Stimulated activated CD4-positive, alpha-beta T cell treated with anti-CD3 and anti-CD28 coated beads, Interleukin-2, amount 100 ng/mL, for 24 hours (primary cell): ENCODE data around the gene FAM83C.
"Not testable (repeated sequence)": the region's sequence is repeated elsewhere in the genome, so short reads cannot be mapped to it uniquely, and the experiment has no call there.

Experiments used
- DNase-seq, 2 donors: peaks; one replicate each; pipeline ENCODE4 v3.0.0-alpha.2; 2020

FAM83C gene

GRCh38 chr20:35262731-35263531, 29.3 kb downstream of the FAM83C start:
- DNase-seq = not testable (repeated sequence)

GRCh38 chr20:35262321-35262720, 29.9 kb downstream of the FAM83C start:
- not testable (repeated sequence) for DNase-seq

- no peak for DNase-seq
Observed at GRCh38 chr20:35260426-35260825, 31.8 kb downstream of the FAM83C start.

DNA sequence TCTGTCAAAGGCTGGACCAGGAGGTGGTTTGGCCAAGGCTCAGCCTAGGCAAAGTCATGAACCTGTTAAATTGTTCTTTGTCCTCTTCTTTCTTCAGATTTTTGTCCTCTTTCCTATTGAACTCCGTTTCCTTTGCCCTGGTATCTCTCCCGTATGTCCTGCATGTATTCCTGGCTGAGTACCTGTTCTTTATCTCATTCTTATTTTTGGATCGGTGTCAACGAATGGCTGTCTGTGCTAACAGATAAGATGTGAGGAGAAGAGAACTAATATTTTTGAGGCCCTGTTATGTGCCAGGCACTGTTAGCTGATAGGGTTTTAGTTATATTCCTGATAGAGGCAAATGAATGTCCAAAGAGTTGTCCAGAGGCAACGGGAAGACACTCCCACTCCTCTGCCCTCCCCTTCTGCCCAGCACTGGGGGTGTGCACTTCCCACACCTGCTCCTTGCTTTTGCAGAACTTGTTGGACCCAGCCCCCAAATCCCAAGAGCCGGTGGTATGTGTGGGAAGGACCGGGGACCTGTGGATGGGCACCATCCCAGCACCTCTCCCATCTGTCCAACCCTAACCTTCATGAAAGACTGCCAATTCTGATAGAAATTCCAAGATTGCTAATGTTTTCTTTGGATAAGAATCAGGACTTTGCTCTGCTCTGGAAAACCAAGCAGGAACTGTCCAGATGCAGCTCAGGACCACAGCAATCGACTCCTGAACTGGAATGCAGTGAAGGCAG, 34.9 kb downstream of the FAM83C start:
- no peak for DNase-seq

DNA sequence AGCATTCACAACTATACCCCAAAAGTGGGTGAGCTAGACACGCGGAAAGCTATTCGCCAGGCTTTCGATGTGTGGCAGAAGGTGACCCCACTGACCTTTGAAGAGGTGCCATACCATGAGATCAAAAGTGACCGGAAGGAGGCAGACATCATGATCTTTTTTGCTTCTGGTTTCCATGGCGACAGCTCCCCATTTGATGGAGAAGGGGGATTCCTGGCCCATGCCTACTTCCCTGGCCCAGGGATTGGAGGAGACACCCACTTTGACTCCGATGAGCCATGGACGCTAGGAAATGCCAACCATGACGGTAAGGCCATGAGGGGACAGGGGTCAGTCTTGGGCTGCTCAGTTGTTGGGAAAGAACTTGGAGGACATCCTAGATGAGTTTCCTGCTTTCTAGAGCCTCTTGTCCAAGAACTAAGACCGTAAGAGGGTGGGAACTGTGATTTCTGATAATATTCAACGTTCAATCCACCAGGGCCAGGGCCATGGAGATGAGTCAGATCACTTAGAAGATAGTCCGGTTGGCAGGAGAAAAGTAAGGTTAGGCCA, 37.7 kb downstream of the FAM83C start:
- no peak for DNase-seq

GRCh38 chr20:35253010-35253409, 39.2 kb downstream of the FAM83C start:
- no peak for DNase-seq

GRCh38 chr20:35252598-35252997, 39.6 kb downstream of the FAM83C start:
- DNase-seq = not testable (repeated sequence)

GRCh38 chr20:35252037-35252461, 40.2 kb downstream of the FAM83C start:
- no peak for DNase-seq

- no peak for DNase-seq
Observed at GRCh38 chr20:35251613-35251940, 40.6 kb downstream of the FAM83C start.

DNA sequence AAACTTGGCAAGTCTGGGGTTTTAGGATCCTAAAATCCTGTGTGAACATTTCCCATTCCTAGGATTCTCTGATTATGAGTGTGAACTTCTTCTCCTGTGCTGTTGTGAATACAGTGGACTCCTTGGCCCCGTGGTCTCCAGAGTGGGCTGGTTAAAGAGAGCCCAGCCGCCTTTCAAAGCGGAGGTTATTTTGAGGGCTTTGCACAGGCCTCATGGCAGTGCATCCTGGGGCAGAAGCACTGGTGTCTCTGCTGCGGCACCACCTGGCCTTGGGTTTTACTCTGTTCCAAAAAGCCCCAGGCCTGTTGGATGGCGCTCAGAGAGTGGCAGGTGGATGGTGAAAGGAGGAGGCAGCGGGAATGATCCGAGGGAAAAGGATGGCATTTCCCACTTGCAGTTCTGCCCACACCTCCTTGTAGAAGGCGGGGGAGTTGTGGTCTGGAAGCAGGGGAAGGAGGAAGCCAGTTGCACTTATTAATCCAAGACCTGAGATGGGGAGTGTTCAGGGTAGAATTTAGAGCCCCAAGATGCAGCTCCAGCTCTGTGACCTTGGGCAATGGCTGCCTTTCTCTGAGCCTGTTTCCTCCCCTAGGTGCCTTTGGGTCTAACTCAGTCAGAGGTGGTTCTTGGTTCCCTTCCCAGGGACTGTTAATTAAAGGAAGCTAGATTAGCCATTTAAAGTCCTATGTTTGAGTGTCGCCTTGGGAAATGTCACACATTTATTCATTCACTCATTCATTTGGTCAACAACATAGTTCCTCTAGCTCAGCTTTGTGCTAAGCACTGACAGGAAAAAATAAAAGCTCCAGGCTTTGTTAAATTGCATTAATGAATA, 43.4 kb downstream of the FAM83C start:
- DNase-seq = no peak

DNA sequence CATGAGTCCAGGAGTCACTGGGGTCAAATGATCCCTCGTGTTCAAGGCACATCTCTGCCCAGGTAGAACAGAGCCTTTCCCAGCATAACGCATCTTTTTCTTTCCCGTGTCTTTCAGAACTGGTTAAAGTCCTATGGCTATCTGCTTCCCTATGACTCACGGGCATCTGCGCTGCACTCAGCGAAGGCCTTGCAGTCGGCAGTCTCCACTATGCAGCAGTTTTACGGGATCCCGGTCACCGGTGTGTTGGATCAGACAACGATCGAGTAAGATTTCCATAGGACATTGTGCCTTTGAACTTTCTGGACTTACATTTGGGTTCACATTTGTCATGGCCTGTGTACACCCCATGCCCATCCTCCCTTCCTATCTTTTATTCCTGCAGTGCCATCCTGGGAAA, 45.5 kb downstream of the FAM83C start:
- DNase-seq = no peak

DNA sequence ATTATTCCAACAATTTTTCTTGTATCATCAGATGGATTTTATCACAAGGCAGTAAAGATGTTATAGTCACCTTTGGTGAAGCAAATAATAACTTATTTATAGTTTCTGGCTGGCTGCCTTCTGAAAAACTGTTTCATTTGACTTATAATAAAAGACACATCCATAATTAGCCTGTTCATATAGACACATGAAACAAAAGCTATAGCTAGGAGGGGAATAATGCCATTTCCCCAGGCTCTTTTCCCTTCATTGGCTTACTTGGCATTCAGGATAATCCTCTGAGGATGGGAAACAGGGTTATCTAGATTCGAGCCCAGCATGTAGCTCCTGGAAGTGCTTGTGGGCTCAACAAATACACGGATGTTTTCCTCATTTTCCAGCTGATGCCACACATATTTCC, 48.2 kb downstream of the FAM83C start:
- DNase-seq = no peak

DNA sequence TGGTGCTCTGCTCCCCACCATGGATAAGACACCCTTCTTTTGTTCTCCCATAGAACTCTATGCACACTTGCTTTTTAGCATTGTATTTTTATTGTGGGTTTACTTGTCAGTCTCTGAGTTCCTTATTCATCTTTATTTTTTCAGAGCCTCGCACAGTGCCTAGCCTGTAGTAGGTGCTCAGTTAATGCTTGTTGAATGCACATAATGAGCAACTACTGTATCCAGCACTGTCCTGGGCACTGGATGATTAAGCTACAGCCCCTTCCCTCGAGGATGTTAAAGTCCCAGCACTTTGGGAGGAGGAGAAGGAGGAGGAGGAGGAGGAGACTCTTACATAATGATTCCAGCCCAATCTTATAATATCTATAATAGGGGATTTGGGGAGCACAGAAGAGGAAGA, 48.9 kb downstream of the FAM83C start:
- no peak for DNase-seq

GRCh38 chr20:35240811-35241293, 51.4 kb downstream of the FAM83C start:
- DNase-seq = no peak

DNA sequence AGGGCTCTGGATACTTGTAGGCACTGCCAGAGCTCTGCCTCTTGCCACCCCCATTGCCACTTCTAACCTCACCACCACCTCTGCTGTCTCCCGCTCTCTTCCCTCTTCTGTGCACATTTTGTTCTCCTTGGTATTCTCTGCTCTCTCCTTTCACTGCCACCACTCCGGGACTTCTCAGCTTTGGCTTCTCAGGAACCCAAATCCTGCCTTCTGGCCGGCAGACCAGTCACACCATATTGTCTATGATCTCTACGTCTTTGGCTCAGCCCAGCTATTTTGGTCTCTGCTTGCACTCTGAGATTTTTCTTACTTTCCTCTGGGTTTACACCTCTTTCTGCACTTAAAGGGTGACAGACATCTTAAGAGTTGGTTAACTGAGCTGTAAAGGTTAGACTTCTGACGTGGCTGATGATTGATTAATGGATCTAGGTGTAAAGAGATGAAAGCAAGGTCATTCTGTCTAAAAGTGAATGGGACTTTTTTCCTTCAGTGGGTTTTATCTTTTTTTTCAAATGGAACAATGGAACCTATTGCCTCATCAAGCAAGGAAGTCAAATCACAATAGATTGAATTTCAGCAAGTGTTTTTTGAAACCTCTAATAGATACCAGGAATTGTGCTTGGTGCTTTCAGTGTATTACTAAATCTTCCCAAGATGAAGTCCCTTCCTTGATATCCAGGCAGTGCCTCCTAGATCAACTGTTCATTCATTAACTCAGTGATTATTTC, 52.0 kb downstream of the FAM83C start:
- DNase-seq = no peak

GRCh38 chr20:35238735-35239134, 53.5 kb downstream of the FAM83C start:
- no peak for DNase-seq

GRCh38 chr20:35238170-35238569, 54.1 kb downstream of the FAM83C start:
- no peak for DNase-seq

DNA sequence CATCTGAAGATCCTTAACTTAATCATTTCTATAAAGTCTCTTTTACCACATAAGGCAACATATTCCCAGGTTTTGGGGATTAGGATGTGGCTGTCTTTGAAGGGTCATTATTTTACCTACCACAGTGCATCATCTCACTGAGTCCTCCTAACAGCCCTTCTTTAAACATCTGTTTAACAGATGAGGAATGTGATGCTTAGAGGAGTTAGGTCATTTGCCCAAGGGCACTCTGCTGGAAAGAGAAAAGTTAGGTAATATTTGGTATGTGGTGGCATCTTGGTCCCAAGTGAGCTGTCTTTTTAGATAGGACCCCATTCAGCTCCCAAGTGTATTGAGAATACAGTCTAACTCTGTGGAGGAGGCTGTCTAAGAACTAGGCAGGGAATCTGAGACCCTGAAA, 54.7 kb downstream of the FAM83C start:
- no peak for DNase-seq

- DNase-seq = no peak
Observed at GRCh38 chr20:35235881-35236280, 56.3 kb downstream of the FAM83C start.
